ENCODE results near the gene LBX2.
"Not testable (repeated sequence)": the region's sequence is repeated elsewhere in the genome, so short reads cannot be mapped to it uniquely, and the experiment has no call there.

LBX2 gene

DNA sequence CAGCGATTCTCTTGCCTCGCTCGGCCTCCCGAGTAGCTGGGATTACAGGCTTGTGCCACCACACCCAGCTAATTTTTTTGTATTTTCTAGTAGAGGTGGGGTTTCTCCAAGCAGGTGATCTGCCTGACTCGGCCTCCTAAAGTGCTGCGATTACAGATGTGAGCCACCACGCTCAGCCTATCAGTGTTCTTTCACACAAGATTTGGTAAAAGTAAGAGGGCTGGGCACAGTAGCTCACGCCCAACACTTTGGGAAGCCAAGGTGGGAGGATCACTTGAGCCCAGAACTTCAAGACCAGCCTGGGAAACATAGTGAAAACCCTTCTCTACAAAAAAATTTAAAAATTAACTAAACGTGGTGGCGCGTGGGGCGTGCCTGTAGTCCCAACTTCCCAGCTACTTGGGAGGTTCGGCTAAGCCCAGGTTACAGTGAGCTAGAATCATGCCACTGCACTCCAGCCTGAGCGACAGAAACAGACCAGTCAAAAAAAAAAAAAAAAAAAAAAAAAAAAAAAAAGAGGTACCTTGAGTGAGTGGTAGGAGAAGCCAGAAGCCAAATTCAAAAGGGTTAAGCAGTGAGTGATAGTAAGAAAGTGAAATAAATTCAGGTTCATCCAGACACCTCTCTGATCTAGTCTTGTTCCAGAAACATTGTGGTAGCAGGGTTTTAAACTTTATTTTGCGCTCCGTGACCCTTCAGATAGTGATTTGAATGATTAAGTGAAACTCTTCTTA lies 27.9 kb downstream of the LBX2 start:
- no peak for DNase-seq (ENCODE audit: low spot score)
- H3K4me1 Mint-ChIP-seq (ENCODE audit: low read depth) = peaks cover 15% of the 10 kb centered on the region
- H3K36me3 Mint-ChIP-seq (ENCODE audit: low read depth) = peaks cover 32% of the 10 kb centered on the region
- H3K4me3 Mint-ChIP-seq = peak overlapping the region; percentile 97
- H3K27ac Mint-ChIP-seq = peak overlapping the region; percentile 98
- no peaks in the 10 kb centered on the region for H3K27me3 Mint-ChIP-seq (ENCODE audit: low read depth)
- no peaks in the 10 kb centered on the region for H3K9me3 Mint-ChIP-seq

DNA sequence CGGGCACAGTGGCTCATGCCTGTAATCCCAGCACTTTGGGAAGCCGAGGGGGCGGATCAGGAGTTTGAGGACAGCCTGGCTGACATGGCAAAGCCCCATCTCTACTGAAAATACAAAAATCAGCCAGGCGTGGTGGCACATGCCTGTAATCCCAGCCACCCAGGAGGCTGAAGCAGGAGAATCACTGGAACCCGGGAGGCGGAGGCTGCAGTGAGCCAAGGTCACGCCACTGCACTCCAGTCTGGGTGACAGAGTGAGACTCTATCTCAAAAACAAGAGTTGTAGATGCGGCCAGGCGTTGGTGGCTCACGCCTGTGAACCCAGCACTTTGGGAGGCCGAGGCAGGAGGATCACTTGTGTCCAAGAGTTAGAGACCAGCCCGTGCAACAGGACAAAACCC lies 28.7 kb downstream of the LBX2 start:
- H3K27ac Mint-ChIP-seq = peak overlapping the region; percentile 77
- H3K27me3 Mint-ChIP-seq (ENCODE audit: low read depth); DNase-seq (ENCODE audit: low spot score); H3K9me3 Mint-ChIP-seq: not testable (repeated sequence)
- peaks cover 32% of the 10 kb centered on the region for H3K36me3 Mint-ChIP-seq (ENCODE audit: low read depth)
- H3K4me1 Mint-ChIP-seq (ENCODE audit: low read depth) = peaks cover 18% of the 10 kb centered on the region
- H3K4me3 Mint-ChIP-seq = peak overlapping the region; percentile 74

DNA sequence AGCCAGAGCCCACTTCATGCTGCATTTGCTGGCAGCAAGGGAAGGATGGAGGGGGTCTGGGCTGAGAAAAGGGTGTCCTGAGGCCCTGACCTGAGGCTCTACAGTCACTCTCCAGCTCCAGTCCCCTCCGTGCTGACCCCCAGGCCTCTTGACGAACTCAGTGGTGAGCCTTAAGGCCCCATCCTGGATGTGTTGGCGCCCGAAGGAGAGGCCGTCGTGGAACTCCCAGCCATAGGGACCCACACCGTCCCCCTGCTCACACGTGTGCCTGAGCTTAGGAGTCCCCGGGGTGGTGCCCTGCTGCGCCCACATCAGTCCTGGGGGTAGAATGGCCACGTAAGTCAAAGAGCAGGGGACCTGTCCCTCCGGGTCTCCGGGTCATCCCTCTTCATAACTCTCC lies 35.0 kb downstream of the LBX2 start:
- no peak for DNase-seq (ENCODE audit: low spot score)
- Mint-ChIP-seq H3K4me1 (ENCODE audit: low read depth) (peaks cover 15% of the 10 kb centered on the region), H3K27ac (peak overlapping the region; percentile 81), H3K4me3 (peak overlapping the region; percentile 89), H3K27me3 (ENCODE audit: low read depth) (no peaks in the 10 kb centered on the region), H3K36me3 (ENCODE audit: low read depth) (peaks cover 14% of the 10 kb centered on the region), H3K9me3 (no peaks in the 10 kb centered on the region)

DNA sequence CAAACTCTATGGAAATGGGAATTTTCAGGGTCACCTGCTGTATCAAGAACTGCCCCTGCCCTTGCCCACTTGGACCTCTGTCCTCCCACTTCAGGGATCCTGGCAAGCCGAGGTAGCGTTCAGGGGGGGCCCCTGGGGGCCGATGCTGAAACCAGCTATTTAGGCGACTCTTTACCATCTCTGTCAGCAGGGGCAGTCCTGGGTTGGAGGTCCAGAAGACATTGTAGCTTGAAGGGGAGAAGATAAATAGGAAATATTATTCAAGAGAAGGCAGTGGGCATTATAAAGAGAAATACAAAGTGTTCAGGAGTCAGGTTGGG lies 36.7 kb downstream of the LBX2 start:
- DNase-seq (ENCODE audit: low spot score) = no peak
- Mint-ChIP-seq H3K9me3 (no peaks in the 10 kb centered on the region), H3K27me3 (ENCODE audit: low read depth) (no peaks in the 10 kb centered on the region), H3K4me1 (ENCODE audit: low read depth) (peaks cover 20% of the 10 kb centered on the region), H3K27ac (peak overlapping the region; percentile 8), H3K36me3 (ENCODE audit: low read depth) (peaks cover 16% of the 10 kb centered on the region), H3K4me3 (peak overlapping the region; percentile 58)

DNA sequence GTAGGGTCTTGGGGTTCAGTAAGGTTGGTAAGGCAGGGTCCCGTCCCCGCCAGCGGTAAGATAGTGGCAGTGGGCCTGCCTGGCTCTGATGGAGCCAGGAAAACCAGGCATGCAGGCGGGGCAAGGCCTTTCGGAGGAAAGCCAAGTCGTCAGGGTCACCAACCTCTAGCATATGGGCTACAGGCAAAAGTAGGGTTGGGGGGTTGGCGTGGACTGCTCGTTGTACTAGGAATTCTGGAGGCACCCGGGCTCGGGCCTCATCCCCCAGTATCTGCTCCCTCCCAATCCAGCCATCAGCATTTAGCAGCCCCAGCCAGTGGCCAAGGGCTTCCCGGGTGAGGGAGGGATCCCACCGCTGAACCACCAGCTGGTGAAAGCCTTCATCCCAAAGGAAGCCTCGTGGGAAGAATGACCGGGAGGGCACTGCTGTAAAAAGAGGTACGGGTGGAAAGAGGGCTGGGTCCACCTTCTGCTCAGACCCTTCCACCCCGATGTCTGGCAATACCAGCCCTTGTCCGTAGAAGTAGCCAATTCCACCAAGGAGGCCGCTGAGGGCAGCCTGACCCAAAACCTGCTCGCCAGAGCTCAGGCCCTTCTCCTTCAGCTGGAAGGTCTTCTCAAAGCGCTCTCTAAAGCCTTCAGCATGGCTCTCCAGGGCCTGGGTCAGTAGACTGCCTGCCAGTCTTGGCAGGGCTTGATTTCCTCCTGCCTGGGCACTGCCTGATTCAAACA lies 37.2 kb downstream of the LBX2 start:
- no peak for DNase-seq (ENCODE audit: low spot score)
- no peaks in the 10 kb centered on the region for H3K9me3 Mint-ChIP-seq
- H3K27ac Mint-ChIP-seq = no peak overlapping the region
- H3K27me3 Mint-ChIP-seq (ENCODE audit: low read depth) = no peaks in the 10 kb centered on the region
- H3K36me3 Mint-ChIP-seq (ENCODE audit: low read depth) = peaks cover 17% of the 10 kb centered on the region
- H3K4me1 Mint-ChIP-seq (ENCODE audit: low read depth) = peaks cover 21% of the 10 kb centered on the region
- no peak overlapping the region for H3K4me3 Mint-ChIP-seq

DNA sequence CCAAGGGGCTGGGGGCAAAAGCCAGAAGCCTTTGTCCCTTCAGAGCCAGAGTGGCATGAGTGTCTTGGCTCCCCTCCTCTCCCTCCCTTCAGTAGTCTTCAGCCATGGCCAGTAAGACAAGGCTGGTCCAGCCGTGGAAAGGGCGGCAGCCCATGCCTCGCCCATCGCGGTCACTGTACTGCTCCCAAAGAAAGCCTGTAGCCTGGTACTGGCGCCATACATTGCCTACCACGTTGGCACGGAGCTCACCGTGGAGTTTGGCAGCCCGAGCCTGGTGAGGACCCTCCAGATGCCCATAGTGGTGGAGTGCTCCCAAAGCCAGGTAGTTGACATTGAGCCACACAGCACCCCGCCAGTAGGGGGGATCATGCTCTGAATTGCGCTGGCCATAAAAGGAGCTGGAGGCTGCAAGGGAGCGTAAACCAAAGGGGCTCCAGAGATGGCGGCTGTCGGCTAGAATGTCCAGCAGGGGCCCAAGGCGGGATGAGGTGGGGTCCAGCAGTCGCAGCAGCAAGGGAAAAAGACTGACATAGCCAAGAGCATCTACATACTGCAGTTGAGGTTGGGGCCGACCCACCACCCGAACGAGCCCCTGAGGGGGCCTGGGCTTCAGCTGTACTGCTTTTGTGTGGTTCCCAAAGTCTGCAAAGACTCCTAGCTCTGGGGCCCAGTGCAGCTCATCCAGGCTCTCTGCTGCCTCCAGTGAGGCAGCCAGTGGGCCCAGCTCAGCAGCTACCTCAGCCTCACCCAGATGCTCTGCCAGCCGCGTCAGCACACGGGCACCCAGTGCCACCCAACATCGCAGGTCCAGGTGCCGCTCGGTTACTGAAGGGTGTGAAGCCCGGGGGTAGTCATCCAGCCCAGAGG lies 38.0 kb downstream of the LBX2 start:
- Mint-ChIP-seq H3K9me3 (no peaks in the 10 kb centered on the region), H3K4me1 (ENCODE audit: low read depth) (peaks cover 27% of the 10 kb centered on the region), H3K4me3 (no peak overlapping the region), H3K27me3 (ENCODE audit: low read depth) (no peaks in the 10 kb centered on the region), H3K27ac (peak overlapping the region; percentile 45), H3K36me3 (ENCODE audit: low read depth) (peaks cover 21% of the 10 kb centered on the region)
- DNase-seq (ENCODE audit: low spot score) = no peak

DNA sequence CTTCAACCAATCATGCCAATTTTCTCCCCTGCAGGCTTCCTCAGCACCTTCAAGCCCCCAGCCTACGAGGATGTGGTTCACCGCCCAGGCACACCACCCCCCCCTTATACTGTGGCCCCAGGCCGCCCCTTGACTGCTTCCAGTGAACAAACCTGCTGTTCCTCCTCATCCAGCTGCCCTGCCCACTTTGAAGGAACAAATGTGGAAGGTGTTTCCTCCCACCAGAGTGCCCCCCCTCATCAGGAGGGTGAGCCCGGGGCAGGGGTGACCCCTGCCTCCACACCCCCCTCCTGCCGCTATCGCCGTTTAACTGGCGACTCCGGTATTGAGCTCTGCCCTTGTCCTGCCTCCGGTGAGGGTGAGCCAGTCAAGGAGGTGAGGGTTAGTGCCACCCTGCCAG lies 39.2 kb downstream of the LBX2 start:
- Mint-ChIP-seq H3K4me3 (peak overlapping the region; percentile 93), H3K4me1 (ENCODE audit: low read depth) (peaks cover 34% of the 10 kb centered on the region), H3K36me3 (ENCODE audit: low read depth) (peaks cover 24% of the 10 kb centered on the region), H3K27ac (peak overlapping the region; percentile 76)
- not testable (repeated sequence) for H3K27me3 Mint-ChIP-seq (ENCODE audit: low read depth); H3K9me3 Mint-ChIP-seq; DNase-seq (ENCODE audit: low spot score)

DNA sequence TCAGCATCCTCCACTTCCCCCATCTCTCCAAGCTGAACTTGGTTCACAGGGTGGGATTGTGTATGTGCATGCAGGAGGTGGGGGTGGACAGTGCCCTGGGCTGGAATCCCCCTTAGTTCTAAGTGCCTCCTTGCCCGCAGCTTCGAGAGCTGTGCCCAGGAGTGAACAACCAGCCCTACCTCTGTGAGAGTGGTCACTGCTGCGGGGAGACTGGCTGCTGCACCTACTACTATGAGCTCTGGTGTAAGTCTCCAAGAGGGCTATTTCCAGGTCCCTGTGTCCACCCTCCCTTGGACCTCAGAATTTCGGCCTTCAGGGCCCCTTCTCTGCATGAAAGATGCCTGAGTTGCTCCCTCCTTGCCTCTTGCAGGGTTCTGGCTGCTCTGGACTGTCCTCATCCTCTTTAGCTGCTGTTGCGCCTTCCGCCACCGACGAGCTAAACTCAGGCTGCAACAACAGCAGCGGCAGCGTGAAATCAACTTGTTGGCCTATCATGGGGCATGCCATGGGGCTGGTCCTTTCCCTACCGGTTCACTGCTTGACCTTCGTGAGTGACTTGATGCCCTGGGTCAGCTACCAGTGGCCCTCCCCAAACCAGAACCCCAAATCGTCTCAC lies 39.8 kb downstream of the LBX2 start:
- Mint-ChIP-seq H3K4me1 (ENCODE audit: low read depth) (peaks cover 38% of the 10 kb centered on the region), H3K4me3 (peak overlapping the region; percentile 93), H3K27ac (peak overlapping the region; percentile 76), H3K36me3 (ENCODE audit: low read depth) (peaks cover 28% of the 10 kb centered on the region)
- not testable (repeated sequence) for H3K9me3 Mint-ChIP-seq; DNase-seq (ENCODE audit: low spot score); H3K27me3 Mint-ChIP-seq (ENCODE audit: low read depth)

DNA sequence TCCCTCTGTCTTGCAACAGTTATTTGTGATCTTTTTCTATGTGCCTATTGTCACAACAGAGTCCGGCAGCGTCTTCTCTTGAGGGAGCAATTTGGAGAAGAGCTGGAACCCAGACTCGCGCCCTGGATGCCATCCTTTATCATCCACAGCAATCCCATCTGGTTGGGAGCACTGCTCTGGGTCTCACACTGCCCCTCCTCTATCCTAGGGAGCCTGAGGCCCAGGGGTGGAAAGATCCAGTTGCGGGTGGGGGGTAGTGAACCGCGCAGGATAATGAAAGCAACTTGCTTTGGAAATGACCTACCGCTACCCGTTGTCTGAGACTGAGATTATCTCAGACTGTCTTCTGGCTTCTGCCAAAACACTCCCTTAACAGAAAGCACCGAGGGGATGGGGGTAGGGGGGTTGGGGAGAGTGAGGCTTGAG lies 40.5 kb downstream of the LBX2 start:
- Mint-ChIP-seq H3K36me3 (ENCODE audit: low read depth) (peaks cover 28% of the 10 kb centered on the region), H3K27ac (peak overlapping the region; percentile 98), H3K27me3 (ENCODE audit: low read depth) (no peaks in the 10 kb centered on the region), H3K4me3 (peak overlapping the region; percentile 93), H3K4me1 (ENCODE audit: low read depth) (peaks cover 43% of the 10 kb centered on the region), H3K9me3 (no peaks in the 10 kb centered on the region)
- DNase-seq (ENCODE audit: low spot score) = no peak

DNA sequence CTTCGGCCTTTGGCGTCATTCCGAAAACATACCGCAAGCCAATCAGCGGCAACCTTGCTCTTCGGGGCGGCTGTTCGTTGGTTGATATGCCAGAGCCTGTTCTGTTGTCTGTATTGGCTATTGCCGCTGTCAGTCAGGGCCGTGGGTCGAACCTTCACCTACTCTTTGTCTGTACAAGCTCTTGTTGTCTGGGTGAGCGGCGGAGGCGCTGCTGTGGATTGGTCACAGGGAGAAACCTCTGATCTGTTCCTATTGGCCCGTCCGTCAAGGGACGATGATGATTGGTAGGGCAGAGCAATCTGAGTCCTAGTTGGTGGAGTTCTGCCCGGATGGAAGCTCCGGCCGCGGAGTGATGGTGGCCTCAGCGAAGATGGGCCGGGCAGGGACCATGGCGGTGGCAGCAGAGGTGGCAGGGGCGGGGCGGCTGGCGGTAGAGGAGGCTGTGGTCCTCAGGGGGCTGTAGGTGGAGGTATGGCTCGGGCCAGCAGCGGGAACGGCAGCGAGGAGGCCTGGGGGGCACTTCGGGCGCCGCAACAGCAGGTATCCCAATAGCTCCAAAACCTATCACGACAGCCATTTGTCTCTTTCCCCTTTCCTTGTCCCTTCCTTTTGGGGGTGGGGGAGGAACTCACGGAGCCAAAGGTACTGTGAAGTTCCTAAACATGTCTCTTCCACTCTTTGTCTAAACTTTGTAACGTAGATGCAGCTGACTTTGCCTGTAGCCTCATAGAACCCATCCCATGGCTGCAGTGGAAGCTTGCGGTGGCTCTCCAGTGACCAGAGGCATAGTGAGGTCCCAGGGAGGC lies 41.1 kb downstream of the LBX2 start, which contains the start of gene WBP1:
Gene WBP1 (plus strand): TSS at position 307 of the 806 bp plus-strand sequence. CDS start 165 bp downstream, at position 472.
- Mint-ChIP-seq H3K27ac (peak within 1 kb of the TSS; percentile 98), H3K9me3 (no peaks in the 10 kb centered on the region), H3K27me3 (ENCODE audit: low read depth) (no peaks in the 10 kb centered on the region), H3K4me1 (ENCODE audit: low read depth) (peaks cover 43% of the 10 kb centered on the region), H3K4me3 (peak within 1 kb of the TSS; percentile 93), H3K36me3 (ENCODE audit: low read depth) (peaks cover 27% of the 10 kb centered on the region)
- DNase-seq (ENCODE audit: low spot score) = peak; percentile 100

DNA sequence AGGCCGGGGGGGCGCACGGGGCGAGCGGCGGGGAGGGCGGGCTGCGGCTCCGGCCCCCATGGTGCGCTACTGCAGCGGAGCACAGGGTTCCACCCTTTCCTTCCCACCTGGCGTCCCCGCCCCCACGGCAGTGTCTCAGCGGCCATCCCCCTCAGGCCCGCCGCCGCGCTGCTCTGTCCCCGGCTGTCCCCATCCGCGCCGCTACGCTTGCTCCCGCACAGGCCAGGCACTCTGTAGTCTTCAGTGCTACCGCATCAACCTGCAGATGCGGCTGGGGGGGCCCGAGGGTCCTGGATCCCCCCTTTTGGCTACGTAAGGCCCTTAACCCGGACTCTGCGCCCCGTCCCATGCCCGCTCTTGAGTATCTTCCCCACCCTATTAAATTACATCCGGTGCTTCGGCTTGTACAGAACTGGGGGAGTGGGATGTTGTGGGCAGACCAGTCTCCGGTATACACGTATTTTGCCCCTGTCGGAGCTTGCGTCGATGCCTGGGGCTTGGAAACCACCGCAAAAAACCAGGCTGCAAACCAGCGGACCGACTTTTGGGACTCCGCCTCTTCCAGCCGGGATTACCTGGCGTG lies 41.8 kb downstream of the LBX2 start:
- peaks cover 45% of the 10 kb centered on the region for H3K4me1 Mint-ChIP-seq (ENCODE audit: low read depth)
- H3K27me3 Mint-ChIP-seq (ENCODE audit: low read depth) = no peaks in the 10 kb centered on the region
- DNase-seq (ENCODE audit: low spot score) = peak; percentile 84
- H3K4me3 Mint-ChIP-seq = peak overlapping the region; percentile 93
- H3K9me3 Mint-ChIP-seq = no peaks in the 10 kb centered on the region
- peak overlapping the region; percentile 98 for H3K27ac Mint-ChIP-seq
- peaks cover 21% of the 10 kb centered on the region for H3K36me3 Mint-ChIP-seq (ENCODE audit: low read depth)

DNA sequence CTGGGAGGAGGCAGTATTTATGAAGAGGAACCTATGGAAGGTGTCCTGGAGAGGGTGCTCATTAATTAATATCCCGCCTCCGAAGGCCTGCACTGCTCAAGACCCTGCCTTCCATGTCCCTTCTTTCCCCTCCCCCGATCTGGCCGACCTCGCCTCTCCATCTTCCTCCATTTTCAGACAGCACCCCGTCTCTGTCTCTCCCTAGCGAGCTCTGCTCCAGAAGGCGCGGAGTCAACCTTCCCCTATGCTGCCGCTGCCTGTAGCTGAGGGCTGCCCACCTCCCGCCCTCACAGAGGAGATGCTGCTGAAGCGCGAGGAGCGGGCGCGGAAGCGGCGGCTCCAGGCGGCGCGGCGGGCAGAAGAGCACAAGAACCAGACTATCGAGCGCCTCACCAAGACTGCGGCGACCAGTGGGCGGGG lies 42.3 kb downstream of the LBX2 start:
- Mint-ChIP-seq H3K9me3 (no peaks in the 10 kb centered on the region), H3K4me1 (ENCODE audit: low read depth) (peaks cover 50% of the 10 kb centered on the region), H3K27me3 (ENCODE audit: low read depth) (no peaks in the 10 kb centered on the region), H3K27ac (peak overlapping the region; percentile 86), H3K4me3 (peak overlapping the region; percentile 93), H3K36me3 (ENCODE audit: low read depth) (peaks cover 18% of the 10 kb centered on the region)
- no peak for DNase-seq (ENCODE audit: low spot score)

All from T-helper 2 cell treated with Interferon-gamma antibody and Interleukin-4, amounts not matched to agents 5 μg/mL and 100 μg/mL, for 36 hours (primary cell).